H1 (cell line): ENCODE measurements around the gene PRDM5. TPM values are rescaled to one million over a fixed set of nuclear protein-coding genes. Genes with fewer than 3 reads are reported as not detected.

Experiments
- CTCF ChIA-PET: fragments of 300-600 bp; sonication (Branson Sonifier 250); formaldehyde crosslinking; loops from one replicate; lab custom pipeline; 2021; ENCODE audit not compliant: partially characterized antibody; lab: Charles Lee
- POLR2A ChIA-PET: fragments of 300-600 bp; sonication (Branson Sonifier 250); formaldehyde crosslinking; loops from one replicate; lab custom pipeline; 2021; ENCODE audit warnings: inconsistent platforms; ENCODE audit not compliant: partially characterized antibody; lab: Charles Lee
- DNase-seq, 2 experiments: peaks; one replicate each; pipeline versions ENCODE4 v3.0.0 to v3.0.0-alpha.2; 2010 to 2022; ENCODE audit warnings: low spot score in 2 of 2, low read depth in 1 of 2, mixed read lengths in 1 of 2
- FAIRE-seq: peaks from 2 replicates; lab custom pipeline; 2011; peaks lifted over from hg19 to GRCh38; lab: Jason Lieb, UNC
- H2AFZ ChIP-seq: 2 replicates; pipeline ENCODE4 v1.8.1; 2012; ENCODE audit warnings: low read length, inconsistent platforms
- H2AK5ac ChIP-seq: 2 replicates; pipeline ENCODE4 v1.6.1; 2013; ENCODE audit warnings: low read depth, low read length
- H2BK120ac ChIP-seq: replicated peaks from 2 replicates; pipeline ENCODE3; 2013; ENCODE audit warnings: low read depth, low read length, inconsistent platforms
- H2BK12ac ChIP-seq: 2 replicates; pipeline ENCODE4 v1.6.1; 2013; ENCODE audit warnings: low read depth, low read length
- H2BK15ac ChIP-seq: 2 replicates; pipeline ENCODE4 v1.6.1; 2013; ENCODE audit warnings: low read length
- H2BK20ac ChIP-seq: 2 replicates; pipeline ENCODE4 v1.6.1; 2013; ENCODE audit warnings: low read length
- H2BK5ac ChIP-seq: 2 replicates; pipeline ENCODE4 v1.6.1; 2013; ENCODE audit warnings: low read depth, low read length
- H3K14ac ChIP-seq: 2 replicates; pipeline ENCODE4 v1.6.1; 2013; ENCODE audit warnings: inconsistent platforms; ENCODE audit not compliant: insufficient read length
- H3K18ac ChIP-seq: 2 replicates; pipeline ENCODE4 v1.6.1; 2013; ENCODE audit warnings: low read length; ENCODE audit errors: extremely low read depth
- H3K23ac ChIP-seq: 2 replicates; pipeline ENCODE4 v1.6.1; 2013; ENCODE audit warnings: inconsistent platforms; ENCODE audit not compliant: insufficient read length
- H3K23me2 ChIP-seq: 2 replicates; pipeline ENCODE4 v1.6.1; 2013; ENCODE audit warnings: low read depth, low read length
- H3K27ac ChIP-seq: 2 replicates; pipeline ENCODE4 v1.6.1; 2011; ENCODE audit warnings: low read depth, low read length, inconsistent platforms
- H3K27me3 ChIP-seq, 4 experiments: replicated peaks in 1 of 4; 1 replicate in 1 of 4; 2 replicates in 3 of 4; pipeline versions ENCODE4 v1.6.1 to v1.8.1; 2011 to 2013; ENCODE audit warnings: low read length in 3 of 4, mild to moderate bottlenecking in 3 of 4, inconsistent platforms in 2 of 4, mixed read lengths in 2 of 4, moderate library complexity in 1 of 4; ENCODE audit not compliant: control insufficient read depth in 3 of 4, insufficient read depth in 3 of 4; ENCODE audit errors: extremely low read depth in 1 of 4
- H3K36me3 ChIP-seq, 4 experiments: 2 replicates each; pipeline versions ENCODE4 v1.6.1 to v1.8.1; 2011 to 2013; ENCODE audit warnings: mild to moderate bottlenecking in 4 of 4, low read length in 3 of 4, moderate library complexity in 2 of 4, control low read depth in 1 of 4, inconsistent platforms in 1 of 4; ENCODE audit not compliant: insufficient read depth in 4 of 4, control insufficient read depth in 2 of 4
- H3K4ac ChIP-seq: replicated peaks from 2 replicates; pipeline ENCODE3; 2013; ENCODE audit warnings: low read length, low read depth, mixed read lengths, inconsistent platforms; ENCODE audit not compliant: insufficient read length
- H3K4me1 ChIP-seq, 4 experiments: replicated peaks in 1 of 4; 1 replicate in 1 of 4; 2 replicates in 3 of 4; pipeline versions ENCODE4 v1.6.1 to v1.8.1; 2011 to 2013; ENCODE audit warnings: low read length in 3 of 4, inconsistent platforms in 2 of 4, mixed read lengths in 1 of 4; ENCODE audit not compliant: insufficient read depth in 4 of 4, control insufficient read depth in 3 of 4
- H3K4me2 ChIP-seq, 2 experiments: 2 replicates each; pipeline versions ENCODE4 v1.6.1 to v1.8.1; 2011 to 2013; ENCODE audit warnings: low read depth in 2 of 2, low read length in 2 of 2, control low read depth in 1 of 2, inconsistent platforms in 1 of 2, mild to moderate bottlenecking in 1 of 2; ENCODE audit not compliant: insufficient read depth in 1 of 2
- H3K4me3 ChIP-seq, 4 experiments: fragments of 200-600, 300-600 bp in 1 of 4; sonication (generic), shearing (Covaris generic), sonication (Bioruptor Twin) in 1 of 4; 2 replicates each; pipeline versions ENCODE4 v1.5.1 to v1.8.1; 2011 to 2016; ENCODE audit warnings: low read length in 4 of 4, low read depth in 3 of 4, control low read depth in 2 of 4, inconsistent platforms in 2 of 4, mild to moderate bottlenecking in 2 of 4, mixed read lengths in 1 of 4, moderate library complexity in 1 of 4; ENCODE audit not compliant: insufficient read depth in 2 of 4; ENCODE audit errors: extremely low read depth in 1 of 4
- H3K56ac ChIP-seq: replicated peaks from 2 replicates; pipeline ENCODE3; 2013; ENCODE audit warnings: low read depth, mild to moderate bottlenecking, mixed read lengths, low read length, inconsistent platforms; ENCODE audit not compliant: insufficient read length
- H3K79me1 ChIP-seq: 2 replicates; pipeline ENCODE4 v1.6.1; 2013; ENCODE audit warnings: low read depth, low read length, control low read depth
- H3K79me2 ChIP-seq, 2 experiments: 2 replicates each; pipeline versions ENCODE4 v1.6.1 to v1.8.1; 2012 to 2013; ENCODE audit warnings: low read length in 2 of 2, mild to moderate bottlenecking in 2 of 2, inconsistent platforms in 1 of 2; ENCODE audit not compliant: insufficient read depth in 2 of 2, control insufficient read depth in 1 of 2
- H3K9ac ChIP-seq, 4 experiments: replicated peaks in 1 of 4; 1 replicate in 1 of 4; 2 replicates in 3 of 4; pipeline versions ENCODE4 v1.6.1 to v1.8.1; 2011 to 2013; ENCODE audit warnings: low read depth in 3 of 4, low read length in 3 of 4, control low read depth in 2 of 4, mild to moderate bottlenecking in 2 of 4, moderate library complexity in 2 of 4, inconsistent platforms in 1 of 4; ENCODE audit errors: extremely low read depth in 1 of 4
- H3K9me3 ChIP-seq, 2 experiments: 2 replicates each; pipeline versions ENCODE4 v1.6.1 to v1.8.1; 2012 to 2013; ENCODE audit warnings: mild to moderate bottlenecking in 2 of 2, moderate library complexity in 2 of 2, control low read depth in 1 of 2, inconsistent platforms in 1 of 2, low read depth in 1 of 2, low read length in 1 of 2, mixed read lengths in 1 of 2; ENCODE audit not compliant: insufficient read depth in 2 of 2
- H4K20me1 ChIP-seq, 2 experiments: replicated peaks in 1 of 2; 2 replicates each; pipeline versions ENCODE3 to v1.8.1; 2011 to 2013; ENCODE audit warnings: inconsistent platforms in 2 of 2, low read length in 2 of 2, mild to moderate bottlenecking in 1 of 2; ENCODE audit not compliant: insufficient read depth in 2 of 2, control insufficient read depth in 1 of 2
- H4K5ac ChIP-seq: 2 replicates; pipeline ENCODE4 v1.6.1; 2013; ENCODE audit warnings: low read length, low read depth, mixed read lengths, inconsistent platforms; ENCODE audit not compliant: insufficient read length
- H4K8ac ChIP-seq: 2 replicates; pipeline ENCODE4 v1.8.0; 2013; ENCODE audit warnings: mild to moderate bottlenecking, moderate library complexity, low read length, inconsistent platforms; ENCODE audit not compliant: insufficient read depth; ENCODE audit errors: extremely low read depth
- H4K91ac ChIP-seq: replicated peaks from 2 replicates; pipeline ENCODE3; 2013; ENCODE audit warnings: low read length, mixed read lengths, inconsistent platforms; ENCODE audit not compliant: insufficient read length
- BRCA1 ChIP-seq: IDR thresholded peaks from 2 replicates; pipeline ENCODE4 v1.6.1; 2012; ENCODE audit warnings: low read depth, low read length, improper control_type of control experiment
- CEBPB ChIP-seq: IDR thresholded peaks from 2 replicates; pipeline ENCODE4 v1.6.1; 2012; ENCODE audit warnings: low read depth, low read length
- CHD1 ChIP-seq: IDR thresholded peaks from 2 replicates; pipeline ENCODE4 v1.6.1; 2012; ENCODE audit warnings: low read depth, low read length, improper control_type of control experiment
- CTBP2 ChIP-seq: IDR thresholded peaks from 2 replicates; pipeline ENCODE4 v1.7.0; 2011; ENCODE audit warnings: borderline replicate concordance, mild to moderate bottlenecking, moderate library complexity, mixed read lengths, low read length; ENCODE audit not compliant: insufficient read depth, insufficient read length
- EP300 ChIP-seq, 2 experiments: IDR thresholded peaks; 1 replicate in 1 of 2; 2 replicates in 1 of 2; pipeline ENCODE4 v1.6.1; 2011 to 2012; ENCODE audit warnings: low read depth in 2 of 2, low read length in 2 of 2, mild to moderate bottlenecking in 2 of 2, borderline replicate concordance in 1 of 2, inconsistent platforms in 1 of 2, moderate library complexity in 1 of 2
- EZH2 ChIP-seq: fragments of 200-600 bp; sonication (generic); IDR thresholded peaks from 2 replicates; pipeline ENCODE4 v1.7.1; 2012; ENCODE audit warnings: low read depth, mild to moderate bottlenecking, moderate library complexity, low read length, inconsistent platforms; ENCODE audit not compliant: severe bottlenecking
- NRF1 ChIP-seq: IDR thresholded peaks from 2 replicates; pipeline ENCODE4 v1.6.1; 2011; ENCODE audit warnings: mild to moderate bottlenecking, low read depth, low read length, improper control_type of control experiment
- PHF8 ChIP-seq: fragments of 200-600 bp; sonication (generic); conservative IDR thresholded peaks from 2 replicates; pipeline ENCODE4 v1.7.1; 2012; ENCODE audit warnings: low read depth, mild to moderate bottlenecking, inconsistent platforms, low read length, moderate library complexity
- POLR2AphosphoS5 ChIP-seq: IDR thresholded peaks from 2 replicates; pipeline ENCODE4 v1.6.1; 2011; ENCODE audit warnings: low read depth, low read length
- RAD21 ChIP-seq, 2 experiments: IDR thresholded peaks in 1 of 2; conservative IDR thresholded peaks in 1 of 2; 2 replicates each; pipeline ENCODE4 v1.6.1; 2011; ENCODE audit warnings: low read depth in 2 of 2, low read length in 2 of 2, improper control_type of control experiment in 1 of 2, inconsistent platforms in 1 of 2, mild to moderate bottlenecking in 1 of 2, moderate library complexity in 1 of 2
- RNF2 ChIP-seq: fragments of 200-900, 300-1000 bp; sonication (generic); IDR thresholded peaks from 2 replicates; pipeline ENCODE4 v1.7.1; 2016; ENCODE audit warnings: borderline replicate concordance, low read depth, mild to moderate bottlenecking, antibody characterized with exemption, low read length; ENCODE audit not compliant: poor library complexity, severe bottlenecking; ENCODE audit errors: missing control alignments
- SIN3A ChIP-seq, 2 experiments: IDR thresholded peaks in 1 of 2; conservative IDR thresholded peaks in 1 of 2; 2 replicates each; pipeline ENCODE4 v1.6.1; 2011 to 2012; ENCODE audit warnings: low read length in 2 of 2, improper control_type of control experiment in 1 of 2, low read depth in 1 of 2, mild to moderate bottlenecking in 1 of 2
- TCF12 ChIP-seq: IDR thresholded peaks from 2 replicates; pipeline ENCODE4 v1.6.1; 2011; ENCODE audit warnings: low read depth, mild to moderate bottlenecking, low read length
- YY1 ChIP-seq: IDR thresholded peaks from 2 replicates; pipeline ENCODE4 v1.6.1; 2011; ENCODE audit warnings: low read depth, mild to moderate bottlenecking, low read length
- WGBS, 2 experiments: shearing (Covaris generic) in 1 of 2; methylation state at CpG; one replicate each; pipeline versions ENCODE4 v1.1.6 to v1.1.7; 2013 to 2015; ENCODE audit warnings: low lambda C conversion rate in 2 of 2, mixed read lengths in 2 of 2, inconsistent platforms in 1 of 2, low coverage in 1 of 2, missing lambda C conversion rate in 1 of 2; ENCODE audit not compliant: insufficient replicate concordance in 2 of 2, insufficient coverage in 1 of 2, insufficient read length in 1 of 2; ENCODE audit errors: extremely low coverage in 1 of 2, missing lambda C conversion rate in 1 of 2; 5-methylcytosine and 5-hydroxymethylcytosine counted together
- polyA plus RNA-seq, 7 experiments: library from polyadenylated mRNA; depleted of rRNA in 3 of 7; stranded (reverse) in 5 of 7; unstranded in 2 of 7; fragments of >200 nt in 5 of 7; fragments of 200-250 nt in 2 of 7; gene quantifications; 1 replicate in 5 of 7; 2 replicates in 1 of 7; 4 replicates in 1 of 7; pipeline versions ENCODE4 v1.2.1 to v1.2.3, GENCODE V29; 2011 to 2013; ENCODE audit warnings: missing spikeins in 2 of 7, mixed read lengths in 2 of 7
- total RNA-seq: library from RNA; stranded (reverse); fragmentation: NEBNext Ultra II Directional; extraction: Animal tissue kit (Norgen Biotek cat#: 25700); gene quantifications from 2 replicates; pipeline ENCODE4 v1.2.1, GENCODE V29; 2021

The PRDM5 gene
- total and polyA plus RNA-seq, 2 of the 8 experiments (the other 6 are each of a cell fraction or from before 2014, with no cell fraction given): 8.2 to 23.4 TPM

DNA sequence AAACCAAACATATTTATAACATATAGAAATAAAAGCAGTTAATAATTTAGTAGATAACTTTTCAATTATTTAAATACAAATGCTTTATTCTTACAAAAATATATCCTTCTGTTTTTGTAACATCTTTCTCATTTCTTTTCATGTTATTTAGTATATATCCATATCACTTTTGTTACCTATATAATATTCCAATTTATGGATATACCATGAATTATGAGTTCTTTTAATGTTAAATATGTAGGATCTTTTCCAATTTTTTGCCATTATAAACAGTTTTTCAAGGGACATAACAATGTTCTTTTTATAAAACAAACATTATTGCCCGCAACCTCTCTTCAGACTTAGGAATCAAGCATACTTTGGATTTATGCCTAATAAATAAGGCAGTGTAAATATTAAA, 151.6 kb downstream of the PRDM5 start:
- no peak overlapping the region for H3K4me2 ChIP-seq
- ChIA-PET POLR2A (no interaction called here), CTCF (no interaction called here)
- H2BK15ac ChIP-seq: no peak overlapping the region
- H2AK5ac ChIP-seq: no peak overlapping the region
- H3K4me3 ChIP-seq: no peak overlapping the region
- 100% methylated on average over 1 of the region's 1 CpG; no CpG with 5 or more reads in 1 of the 2 experiments for WGBS, 2 experiments
- H4K20me1 ChIP-seq: no peaks in the 10 kb centered on the region
- no peak overlapping the region for H2BK120ac ChIP-seq
- H3K79me2 ChIP-seq: no peaks in the 10 kb centered on the region
- DNase-seq (no peak), FAIRE-seq (no peak)
- H2BK12ac ChIP-seq: no peak overlapping the region
- H4K91ac ChIP-seq: no peak overlapping the region
- H3K9ac ChIP-seq: no peak overlapping the region
- no peaks in the 10 kb centered on the region for H3K9me3 ChIP-seq
- H3K18ac ChIP-seq: no peak overlapping the region
- H2BK20ac ChIP-seq: no peak overlapping the region
- no peak overlapping the region for H3K56ac ChIP-seq
- H3K14ac ChIP-seq: no peak overlapping the region
- no peak overlapping the region for H3K4ac ChIP-seq
- H3K23ac ChIP-seq: no peak overlapping the region
- H3K36me3 ChIP-seq: no peaks in the 10 kb centered on the region; a peak in 1 of 8 replicates
- H3K23me2 ChIP-seq: no peaks in the 10 kb centered on the region
- no peak overlapping the region for H4K5ac ChIP-seq
- H3K4me1 ChIP-seq: no peaks in the 10 kb centered on the region
- no peak overlapping the region for H4K8ac ChIP-seq
- no peak overlapping the region for H2BK5ac ChIP-seq
- H3K27ac ChIP-seq: no peak overlapping the region
- no peaks in the 10 kb centered on the region for H3K27me3 ChIP-seq
- H2AFZ ChIP-seq: no peak overlapping the region
- no peaks in the 10 kb centered on the region for H3K79me1 ChIP-seq
- TF ChIP-seq EP300 (IDR thresholded peaks at IDR 0.05; ENCODE audit: borderline replicate concordance in 1 of 2, low read depth in 2 of 2, low read length in 2 of 2) (no peak), PHF8 (no peak), CHD1 (no peak), POLR2AphosphoS5 (no peak), RAD21 (IDR thresholded peaks at IDR 0.05 in 1 of 2, conservative IDR thresholded peaks at IDR 0.05 in 1 of 2; ENCODE audit: low read depth in 2 of 2, low read length in 2 of 2) (no peak), EZH2 (no peak), YY1 (no peak), TCF12 (no peak), RNF2 (no peak), BRCA1 (no peak), SIN3A (conservative IDR thresholded peaks at IDR 0.05 in 1 of 2, IDR thresholded peaks at IDR 0.05 in 1 of 2; ENCODE audit: low read depth in 1 of 2, low read length in 2 of 2) (no peak), NRF1 (no peak), CEBPB (no peak), CTBP2 (no peak)
